HG03095 (cell line): Measurements from ENCODE around the gene GATAD2B.

Experiments used
- ATAC-seq: cut with Tn5 transposase; IDR thresholded peaks from one replicate; pipeline ENCODE4 v1.9.1; 2021; ENCODE audit warnings: moderate library complexity; ENCODE audit not compliant: unreplicated experiment

The GATAD2B gene

GRCh38 chr1:153799566-153800465 is 123.0 kb downstream of the GATAD2B start:
- ATAC-seq = no peak

GRCh38 chr1:153799016-153799415 is 123.8 kb downstream of the GATAD2B start:
- ATAC-seq = no peak

- no peak for ATAC-seq
These were observed 124.3 kb downstream of the GATAD2B start for GRCh38 chr1:153798468-153798780.

- no peak for ATAC-seq
These were observed 125.7 kb downstream of the GATAD2B start for GRCh38 chr1:153796786-153797659.

GRCh38 chr1:153795934-153796785 is 126.6 kb downstream of the GATAD2B start:
- ATAC-seq = no peak

- no peak for ATAC-seq
These were observed 127.4 kb downstream of the GATAD2B start for GRCh38 chr1:153795330-153795837.

- no peak for ATAC-seq
These were observed 128.0 kb downstream of the GATAD2B start for GRCh38 chr1:153794624-153795329.

GRCh38 chr1:153793973-153794615 is 128.7 kb downstream of the GATAD2B start:
- no peak for ATAC-seq

- no peak for ATAC-seq
These were observed 129.4 kb downstream of the GATAD2B start for GRCh38 chr1:153793261-153793972.

- ATAC-seq = no peak
These were observed 130.1 kb downstream of the GATAD2B start for GRCh38 chr1:153792631-153793041.

- ATAC-seq = no peak
These were observed 131.0 kb downstream of the GATAD2B start for GRCh38 chr1:153791648-153792253.

- ATAC-seq = peak; percentile 77
These were observed 131.7 kb downstream of the GATAD2B start for GRCh38 chr1:153790966-153791647.

GRCh38 chr1:153790313-153790965 is 132.3 kb downstream of the GATAD2B start:
- ATAC-seq = no peak

GRCh38 chr1:153789478-153790034 is 133.2 kb downstream of the GATAD2B start:
- no peak for ATAC-seq

GRCh38 chr1:153786038-153786790 is 136.6 kb downstream of the GATAD2B start:
- ATAC-seq = no peak
